Bone marrow (tissue), 2 donors: ENCODE data around the gene RPP40.
"Not testable (repeated sequence)": the region's sequence is repeated elsewhere in the genome, so short reads cannot be mapped to it uniquely, and the experiment has no call there.

Experiments used
- DNase-seq, 2 donors: peaks; one replicate each; lab custom pipeline; 2025; lab: John Stamatoyannopoulos, UW

RPP40 gene

DNA sequence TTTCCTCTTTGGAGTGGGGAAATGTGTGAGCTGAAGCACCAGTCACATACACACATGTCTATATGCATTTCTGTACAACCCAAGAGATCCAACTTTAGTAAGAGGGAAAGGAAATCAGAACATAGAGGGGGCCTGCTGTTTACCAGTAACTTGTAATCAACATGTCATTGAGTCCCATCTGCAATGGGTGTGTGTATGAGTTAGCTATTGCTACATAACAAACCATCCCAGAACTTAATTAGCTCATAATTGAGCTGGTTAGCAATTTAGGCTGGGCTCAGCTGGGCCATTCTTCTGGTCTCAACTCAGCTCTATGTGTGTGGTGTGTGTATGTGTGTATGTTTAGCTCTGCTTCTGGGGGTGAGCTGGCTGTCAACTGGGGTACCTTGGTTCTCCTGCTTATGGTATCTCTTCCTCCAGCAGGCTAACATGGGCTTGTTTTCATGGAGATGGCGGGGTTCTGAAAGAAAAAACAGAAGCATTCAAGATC lies 10.3 kb upstream of the RPP40 start:
- DNase-seq, result no peak

DNA sequence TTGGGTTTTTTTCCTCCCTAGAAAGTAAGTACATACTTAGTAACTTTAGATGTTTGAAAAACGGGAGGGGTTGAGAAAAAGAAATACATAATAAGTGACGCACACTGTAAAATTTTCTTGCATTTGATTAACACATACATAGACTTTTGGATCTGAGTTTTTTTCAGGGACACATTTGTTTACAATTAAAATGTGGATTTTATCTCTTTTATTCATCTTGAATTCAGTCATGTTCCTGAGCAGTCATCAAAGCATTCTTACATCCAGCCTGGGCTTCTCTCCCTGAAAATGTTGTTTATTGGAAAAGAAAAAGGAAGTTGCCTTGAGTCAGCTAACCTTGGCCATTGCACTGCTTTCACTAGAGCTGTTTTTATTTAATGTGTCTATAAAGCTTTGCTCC lies 8.7 kb upstream of the RPP40 start:
- peak in 1 of 2 donors; percentile 19 for DNase-seq

DNA sequence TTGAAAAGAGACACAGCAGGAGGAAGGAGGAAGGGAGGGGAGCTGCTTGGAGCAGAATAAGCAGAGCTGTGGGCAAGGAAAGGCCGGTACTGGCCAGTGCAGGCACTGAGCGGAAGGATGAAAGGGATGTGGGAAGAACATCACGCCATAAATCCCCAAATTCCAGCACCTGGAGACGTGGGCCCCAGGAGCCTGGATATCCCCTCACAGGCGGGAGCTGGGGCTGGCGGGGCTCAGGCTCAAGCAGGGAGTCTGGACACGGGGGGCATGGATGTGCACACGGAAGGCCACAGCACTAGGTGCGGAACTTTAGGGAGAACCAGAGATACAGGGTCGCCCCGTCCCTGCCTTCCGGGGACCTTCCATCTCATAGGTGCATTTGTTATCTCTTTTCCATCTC lies 7.5 kb upstream of the RPP40 start:
- no peak for DNase-seq

DNA sequence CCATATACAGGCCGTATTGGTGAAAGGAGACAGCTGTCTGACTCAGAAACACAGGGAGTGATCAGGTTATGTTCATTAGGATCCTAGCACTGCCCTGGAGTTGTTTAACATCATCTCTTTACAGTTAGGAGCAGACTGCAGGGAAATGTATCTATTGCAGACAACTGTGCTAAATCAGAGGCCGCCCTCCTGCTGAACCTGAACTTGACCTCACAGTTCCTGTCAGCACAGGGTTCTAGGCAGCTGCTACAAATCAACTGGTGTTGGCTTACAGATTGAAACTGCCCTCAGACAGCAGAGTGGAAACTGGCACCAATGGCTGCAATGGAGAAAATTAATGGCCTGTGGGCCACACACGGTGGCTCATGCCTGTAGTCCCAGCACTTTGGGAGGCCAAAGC lies 3.7 kb upstream of the RPP40 start:
- no peak for DNase-seq

DNA sequence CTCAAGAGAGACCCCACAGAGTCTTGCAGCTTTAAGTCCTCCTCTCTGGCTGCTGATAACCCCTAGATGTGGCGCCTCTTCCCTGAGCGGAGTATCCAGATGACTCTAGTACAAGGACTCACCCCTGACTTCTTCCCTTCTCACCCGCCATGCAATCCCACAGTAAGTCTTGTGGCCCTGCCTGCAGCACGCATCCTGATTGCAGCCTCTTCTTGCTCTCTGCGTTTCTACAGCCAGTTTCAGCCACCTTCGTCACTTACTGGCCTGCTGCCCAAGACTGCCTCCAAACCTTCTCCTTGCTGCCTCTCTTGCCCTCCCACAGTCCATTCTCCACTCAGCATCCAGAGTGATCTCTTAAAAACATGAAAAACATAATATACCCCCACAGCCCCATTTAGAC lies 2.4 kb upstream of the RPP40 start:
- no peak for DNase-seq

DNA sequence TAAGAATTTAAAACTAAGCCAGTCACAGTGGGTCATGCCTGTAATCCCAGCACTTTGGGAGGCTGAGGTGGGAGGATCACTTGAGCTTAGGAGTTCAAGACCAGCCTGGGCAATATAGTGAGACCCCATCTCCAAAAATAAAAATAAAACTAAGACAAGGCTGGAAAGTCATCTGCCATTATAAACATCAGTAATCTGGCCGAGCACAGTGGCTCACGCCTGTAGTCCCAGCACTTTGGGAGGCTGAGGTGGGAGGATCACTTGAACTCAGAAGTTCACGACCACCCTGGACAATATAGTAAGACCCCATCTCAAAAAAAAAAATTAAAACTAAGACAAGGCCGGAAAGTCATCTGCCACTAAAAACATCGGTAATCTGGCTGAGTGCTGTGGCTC lies 1.2 kb upstream of the RPP40 start:
- not testable (repeated sequence) for DNase-seq

DNA sequence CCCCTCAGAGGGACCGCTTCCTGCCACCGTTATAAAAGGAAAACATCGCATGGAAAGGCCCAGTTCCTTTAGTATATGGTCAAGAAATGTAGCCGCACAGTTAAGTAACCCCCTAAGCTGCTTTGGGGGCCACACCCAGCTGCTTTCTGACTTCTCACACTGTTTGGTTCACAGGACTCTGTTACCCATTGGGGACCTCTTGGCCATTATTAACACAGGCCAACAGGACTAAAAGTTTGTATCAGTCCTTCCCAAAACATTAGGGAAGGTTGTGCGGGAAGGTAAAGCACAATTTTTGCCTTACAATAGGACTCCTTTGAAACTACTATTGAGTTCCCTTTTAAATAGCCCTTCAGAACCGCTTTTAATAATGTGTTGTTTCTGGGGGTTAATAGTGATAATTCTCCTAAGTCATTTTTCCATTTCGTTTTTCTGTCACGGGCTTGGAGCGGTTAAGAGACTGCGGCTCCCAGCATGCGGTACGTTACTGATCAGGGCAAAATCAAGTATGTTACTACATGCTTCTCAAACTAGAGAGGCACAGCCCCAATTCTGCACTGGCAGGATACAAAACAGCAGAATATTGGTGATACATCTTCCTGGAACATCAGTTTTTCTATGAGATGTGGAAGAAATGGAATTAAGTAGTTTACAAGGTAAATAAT lies 668 bp upstream of the RPP40 start:
- no peak for DNase-seq

DNA sequence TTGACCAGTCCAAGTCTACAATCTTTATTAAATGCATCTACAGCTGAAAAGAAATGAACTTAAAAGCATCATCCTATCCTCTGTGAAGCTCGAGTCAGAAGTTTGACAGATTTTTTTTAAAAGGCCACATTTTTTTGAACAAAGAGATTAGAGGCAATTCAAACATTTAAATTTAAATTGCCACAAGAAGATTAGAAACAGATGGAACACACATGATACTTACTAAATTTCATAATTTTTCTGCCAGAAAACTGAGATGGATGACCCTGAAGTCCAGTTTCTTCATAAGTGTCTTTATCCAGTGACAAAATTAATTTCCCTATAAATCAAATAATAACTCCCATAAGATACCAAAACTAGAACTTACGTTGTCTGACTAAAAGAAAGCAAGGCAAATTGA lies 4.3 kb downstream of the RPP40 start:
- DNase-seq, result no peak

DNA sequence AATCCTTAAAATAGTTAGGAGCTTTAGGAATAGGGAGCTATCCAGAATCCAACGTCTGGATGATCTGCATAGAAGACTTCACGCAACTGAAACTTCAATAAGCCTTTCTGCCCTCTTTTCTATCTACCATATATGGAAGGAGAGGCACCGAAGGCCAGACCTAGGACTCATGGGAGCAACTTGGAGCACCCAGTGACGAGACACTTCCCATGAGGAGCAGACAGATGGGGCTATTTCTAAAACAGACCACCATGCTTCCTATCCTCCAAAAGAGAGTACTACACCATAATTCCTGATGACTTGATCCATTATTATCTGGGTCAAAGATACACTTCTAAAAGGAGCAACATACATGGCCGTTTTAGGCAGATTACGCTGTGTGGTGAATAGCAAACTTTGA lies 6.0 kb downstream of the RPP40 start:
- DNase-seq, result no peak

DNA sequence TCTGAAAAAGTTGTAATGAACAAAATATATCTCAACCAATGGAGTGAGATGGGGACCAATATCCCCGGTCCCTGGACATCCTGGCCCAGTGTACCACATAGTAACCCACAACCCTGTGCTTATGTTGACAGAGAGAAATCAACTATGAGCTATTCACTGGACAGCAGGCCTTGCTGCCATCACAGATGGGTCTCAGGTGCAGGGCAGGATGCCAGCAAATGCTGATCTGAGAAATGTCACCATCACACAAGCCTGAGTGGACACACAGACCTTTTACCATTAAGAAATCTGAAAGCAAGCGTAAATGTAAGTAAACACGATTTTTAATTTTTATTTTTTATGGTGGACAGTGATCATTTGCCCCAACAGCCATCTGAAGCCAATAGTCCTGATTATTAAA lies 9.1 kb downstream of the RPP40 start:
- DNase-seq, result no peak

DNA sequence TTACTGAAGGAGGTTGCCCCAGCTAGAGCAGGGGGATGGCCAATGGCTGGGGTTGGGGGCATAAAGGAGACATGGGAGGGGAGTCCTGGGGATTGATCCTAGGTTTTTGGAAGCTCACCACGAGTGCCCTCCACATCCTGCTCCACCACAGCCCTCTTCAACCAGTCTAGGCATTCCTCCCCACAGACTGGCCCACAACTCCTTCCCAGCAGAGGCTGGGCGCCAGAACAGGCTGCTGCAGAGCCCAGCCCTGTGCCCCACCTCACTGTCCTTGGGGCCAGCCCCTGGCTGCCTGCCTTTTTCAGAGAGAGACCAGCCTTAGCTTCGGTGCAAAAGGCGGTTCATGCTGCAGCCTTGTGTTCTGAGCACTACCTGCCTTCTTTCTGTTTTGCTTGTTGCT lies 16.4 kb downstream of the RPP40 start:
- no peak for DNase-seq

DNA sequence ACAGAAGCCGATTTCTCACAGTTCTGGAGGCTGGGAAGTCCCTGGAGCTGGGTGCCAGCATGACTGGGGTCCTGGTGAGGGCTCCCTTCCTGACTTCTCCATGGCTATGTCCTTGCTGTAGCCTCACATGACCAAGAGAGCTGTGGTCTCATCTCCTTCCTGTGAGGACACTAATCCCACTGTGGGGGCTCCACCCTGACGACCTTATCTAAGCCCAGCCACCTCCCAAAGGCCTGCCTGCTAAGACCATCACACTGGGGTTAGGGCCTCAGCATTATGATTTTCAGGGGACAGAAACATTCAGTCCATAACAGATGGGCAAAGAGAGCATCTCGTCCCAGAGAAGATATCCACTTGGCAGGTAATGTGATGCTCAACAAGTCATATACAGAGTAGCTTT lies 16.8 kb downstream of the RPP40 start:
- no peak for DNase-seq

DNA sequence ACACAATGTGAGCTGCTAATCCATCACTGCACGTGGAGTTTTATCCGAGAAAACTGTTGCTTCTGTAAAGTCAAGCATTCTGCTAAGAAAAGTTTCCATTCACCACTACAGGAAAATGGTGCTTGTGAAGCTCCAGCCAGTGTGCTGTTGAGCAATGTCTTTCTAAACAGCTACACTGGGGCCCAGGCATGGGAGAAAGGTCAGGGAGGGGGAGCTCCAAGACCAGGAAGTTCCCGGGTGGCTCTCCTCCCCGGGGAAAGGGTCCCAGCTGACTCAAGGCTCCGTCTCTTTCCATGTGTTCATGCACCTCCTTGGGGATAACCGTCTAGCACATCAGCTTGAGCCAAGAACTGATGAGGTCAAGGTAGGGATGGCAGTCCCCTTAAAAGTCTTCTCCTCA lies 20.5 kb downstream of the RPP40 start:
- DNase-seq, result no peak

DNA sequence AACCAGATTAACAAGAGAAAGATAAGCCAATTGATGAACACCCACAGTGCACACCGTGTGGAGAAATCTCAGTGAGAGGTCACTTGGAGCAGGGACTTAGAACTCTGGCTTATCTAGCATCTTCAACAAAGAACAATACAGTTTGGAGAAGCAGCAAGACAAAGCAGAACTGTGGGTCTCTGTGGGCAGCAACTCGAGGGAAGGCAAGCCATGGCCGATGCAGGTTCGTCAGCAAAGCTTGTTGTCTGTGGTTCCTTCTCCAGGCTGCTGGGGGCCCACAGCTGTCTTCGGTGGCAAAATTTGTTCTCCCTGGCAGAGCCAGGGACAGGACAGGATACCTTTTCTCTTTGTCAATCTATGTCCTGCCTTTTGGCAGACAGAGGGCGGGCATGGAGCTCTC lies 22.1 kb downstream of the RPP40 start:
- DNase-seq, result no peak

DNA sequence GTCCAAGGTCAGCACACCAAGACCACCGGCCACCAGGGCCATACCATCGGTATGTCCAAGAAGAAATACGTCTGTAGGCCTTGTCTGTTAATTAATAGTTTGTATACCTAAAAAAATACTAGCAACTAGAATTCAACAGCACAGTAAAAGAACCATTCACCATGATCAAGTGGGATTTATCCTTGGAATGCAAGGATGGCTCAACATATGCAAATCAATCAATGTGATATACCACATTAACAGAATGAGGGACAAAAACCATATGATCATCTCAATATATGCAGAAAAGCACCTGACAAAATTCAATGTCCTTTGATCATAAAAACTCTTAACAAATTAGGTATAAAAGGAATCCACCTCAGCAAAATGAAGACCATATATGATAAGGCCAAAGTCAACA lies 24.4 kb downstream of the RPP40 start:
- DNase-seq, result no peak

DNA sequence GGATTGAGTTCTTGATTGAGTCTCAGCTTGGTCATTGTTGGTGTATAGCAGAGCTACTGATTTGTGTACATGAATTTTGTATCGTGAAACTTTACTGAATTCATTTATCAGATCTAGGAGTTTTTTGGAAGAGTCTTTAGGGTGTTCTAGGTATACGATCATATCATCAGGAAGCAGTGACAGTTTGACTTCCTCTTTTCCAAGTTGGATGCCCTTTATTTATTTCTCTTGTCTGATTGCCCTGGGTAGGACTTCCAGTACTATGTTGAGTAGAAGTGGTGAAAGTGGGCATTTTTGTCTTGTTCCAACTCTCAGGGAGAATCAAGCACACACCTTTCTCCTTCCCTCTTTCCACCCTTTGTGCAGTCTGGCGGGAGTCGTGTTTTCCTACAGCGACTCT lies 26.4 kb downstream of the RPP40 start:
- DNase-seq, result peak in 1 of 2 donors; percentile 22

DNA sequence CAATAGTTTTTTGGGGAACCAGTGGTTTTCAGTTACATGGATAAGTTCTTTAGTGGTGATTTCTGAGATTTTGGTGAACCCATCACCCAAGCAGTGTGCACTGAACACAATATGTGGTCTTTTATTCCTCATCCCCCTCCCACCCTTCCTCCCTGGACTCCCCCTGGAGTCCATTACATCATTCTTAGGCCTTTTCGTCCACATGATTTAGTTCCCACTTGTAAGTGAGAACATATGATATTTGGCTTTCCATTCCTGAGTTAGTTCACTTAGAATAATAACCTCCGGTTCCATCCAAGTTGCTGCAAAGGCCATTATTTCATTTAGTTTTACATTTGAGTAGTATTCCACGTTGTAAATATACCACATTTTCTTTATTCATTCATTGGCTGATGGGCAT lies 28.3 kb downstream of the RPP40 start:
- DNase-seq, result no peak

DNA sequence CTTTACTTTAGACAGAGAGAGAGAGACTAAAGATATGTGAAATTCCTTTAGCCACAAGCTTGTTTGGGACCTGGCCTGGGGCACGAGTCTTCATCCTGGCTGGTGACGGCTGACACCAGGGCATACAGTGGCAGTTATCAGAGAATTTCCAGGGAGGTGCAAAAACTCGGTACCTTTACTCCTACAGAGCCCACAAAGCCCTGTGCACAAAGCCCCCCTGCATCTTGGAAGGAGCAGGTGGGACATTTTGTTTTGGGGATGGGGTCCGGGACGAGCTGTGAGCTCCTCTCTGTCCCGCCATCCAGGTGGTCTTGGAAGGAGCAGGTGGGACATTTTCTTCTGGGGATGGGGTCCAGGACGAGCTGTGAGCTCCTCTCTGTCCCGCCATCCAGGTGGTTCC lies 28.9 kb downstream of the RPP40 start:
- no peak for DNase-seq

DNA sequence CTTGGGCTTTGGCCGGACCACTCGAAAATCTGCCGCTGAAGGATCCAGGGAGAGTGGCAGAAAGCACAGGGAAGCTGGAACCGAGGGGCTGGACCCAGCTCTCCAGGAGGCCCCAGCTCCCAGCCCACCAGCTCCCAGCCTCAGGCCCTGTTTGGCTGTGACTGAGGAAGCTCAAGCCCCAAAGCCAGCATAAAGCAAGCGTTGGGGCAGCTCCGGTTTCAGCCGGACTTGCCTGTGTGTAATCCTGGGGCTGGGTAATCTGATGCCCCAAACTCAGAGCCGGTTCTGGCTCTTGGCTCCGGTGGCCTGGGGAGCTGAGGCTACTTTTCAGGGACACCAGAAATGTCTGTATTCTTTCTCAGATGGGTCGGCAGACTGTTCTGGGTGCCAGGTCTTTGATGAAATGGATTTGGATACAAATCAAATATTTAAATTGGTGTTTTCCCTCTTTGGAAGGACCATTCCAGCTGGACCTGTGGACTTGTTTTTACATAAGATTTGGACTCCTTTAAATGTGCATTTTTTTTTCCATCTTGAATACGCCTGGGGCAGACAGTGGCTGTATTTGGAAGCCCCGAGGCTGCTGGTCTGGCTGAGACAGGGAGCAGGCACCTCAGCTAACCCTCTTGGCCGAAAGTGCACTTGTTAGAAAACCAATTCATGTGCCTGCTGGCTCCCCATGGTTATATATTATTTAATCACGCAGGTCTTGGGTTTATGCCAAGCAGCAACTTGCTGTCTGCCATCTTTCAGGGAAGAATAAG lies 29.7 kb downstream of the RPP40 start:
- DNase-seq, result no peak

DNA sequence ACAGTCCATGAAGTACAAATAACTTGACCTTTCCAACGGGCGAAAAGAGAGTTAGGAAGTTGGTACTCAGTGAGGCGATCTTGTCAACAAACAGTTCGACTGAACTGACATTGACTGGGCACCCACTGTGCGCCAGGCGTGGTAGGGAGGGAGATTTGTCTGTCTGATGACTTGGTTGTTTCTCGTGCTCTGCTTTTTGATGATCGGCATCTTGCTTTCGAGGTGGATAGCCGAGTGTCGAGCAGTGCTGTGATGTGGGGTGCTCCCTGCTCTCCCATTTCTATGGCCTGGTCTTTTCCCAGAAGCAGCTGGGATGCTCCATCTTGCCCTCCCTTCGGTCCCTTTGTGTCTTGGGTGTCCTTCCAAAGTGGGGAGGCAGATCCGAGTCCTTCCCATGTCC lies 30.4 kb downstream of the RPP40 start:
- DNase-seq, result no peak

DNA sequence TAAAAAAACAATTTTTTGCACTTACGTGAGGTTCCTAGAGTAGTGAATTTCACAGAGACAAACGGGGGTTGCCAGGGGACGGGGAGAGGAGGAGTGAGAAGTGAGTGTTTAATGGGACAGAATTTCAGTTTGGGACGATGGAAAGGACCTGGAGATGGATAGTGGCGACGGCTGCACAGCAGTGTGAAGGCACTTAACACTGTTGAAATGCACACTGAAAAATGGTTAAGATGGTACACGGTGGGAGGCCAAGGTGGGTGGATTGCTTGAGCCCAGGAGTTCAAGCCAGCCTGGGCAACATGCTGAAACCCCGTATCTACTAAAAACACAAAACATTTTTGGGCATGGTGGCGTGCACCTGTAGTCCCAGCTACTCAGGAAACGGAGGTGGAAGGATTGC lies 31.4 kb downstream of the RPP40 start:
- no peak for DNase-seq

DNA sequence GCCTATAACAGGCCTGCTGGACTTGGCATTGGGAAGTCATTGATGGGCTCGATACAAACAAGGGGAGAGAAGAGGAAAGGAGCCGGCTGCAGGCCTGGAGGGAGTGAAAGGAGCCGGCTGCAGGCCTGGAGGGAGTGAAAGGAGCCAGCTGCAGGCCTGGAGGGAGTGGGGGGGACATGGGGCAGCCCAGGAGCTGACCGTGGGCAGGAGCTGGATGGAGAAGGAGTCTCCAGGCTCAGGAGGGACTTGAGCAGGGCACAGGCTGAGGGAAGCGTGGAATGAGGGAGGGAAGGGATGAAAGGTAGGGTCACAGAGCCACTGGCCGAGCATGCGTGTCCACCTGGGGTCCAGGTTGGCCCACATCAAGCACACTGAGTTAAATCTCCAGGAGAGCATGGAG lies 32.0 kb downstream of the RPP40 start:
- DNase-seq, result no peak

DNA sequence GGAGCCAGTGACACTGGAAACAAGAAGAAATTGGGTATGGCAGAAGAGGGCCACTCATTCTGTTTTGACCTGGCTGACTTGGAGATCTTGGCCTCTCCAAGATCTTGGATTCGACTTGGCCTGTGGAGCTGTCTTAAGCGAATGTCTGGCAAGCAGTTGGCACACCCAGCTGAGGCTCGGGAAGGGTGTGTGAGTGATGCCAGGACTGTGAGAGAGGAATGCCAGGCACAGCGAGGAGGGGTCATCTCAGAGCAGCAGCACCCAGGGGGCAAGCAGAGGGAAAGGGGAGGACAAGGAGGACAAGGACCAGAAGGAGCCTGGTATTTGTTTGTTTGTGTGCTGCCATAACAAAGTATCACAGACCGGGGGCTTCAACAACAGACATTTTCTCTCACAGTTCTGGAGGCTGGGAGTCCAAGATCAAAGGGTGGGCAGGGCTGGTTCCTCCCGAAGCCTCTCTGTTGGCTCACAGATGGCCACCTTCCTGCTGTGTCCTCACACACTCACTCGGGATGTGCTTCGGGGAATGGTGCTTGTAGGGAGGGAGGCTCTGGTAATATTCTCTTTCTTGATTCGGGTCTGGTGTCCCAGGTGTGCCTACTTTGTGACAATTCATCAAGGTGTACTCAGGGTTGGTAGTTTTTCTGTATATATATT lies 33.0 kb downstream of the RPP40 start:
- no peak for DNase-seq
